K562 (cell line): ENCODE results near the gene FAM20B. TPM values are rescaled to one million over a fixed set of nuclear protein-coding genes. Genes with fewer than 3 reads are reported as not detected.

Experiments
- CHD7 ChIP-seq: fragments of 200-600 bp; sonication (generic); IDR thresholded peaks from one replicate; pipeline ENCODE4 v1.6.1; 2012; ENCODE audit warnings: mild to moderate bottlenecking, low read depth, low read length, inconsistent platforms
- FOXK2 ChIP-seq, 2 experiments: fragments of 450-650 bp; IDR thresholded peaks in 1 of 2; conservative IDR thresholded peaks in 1 of 2; 2 replicates each; pipeline ENCODE4 v1.6.1; 2016; ENCODE audit warnings: low read depth in 2 of 2, mild to moderate bottlenecking in 1 of 2
- KHSRP ChIP-seq: fragments of 450-650 bp; IDR thresholded peaks from 2 replicates; pipeline ENCODE4 v1.6.1; 2017
- MAFF ChIP-seq: IDR thresholded peaks from 2 replicates; pipeline ENCODE4 v1.6.1; 2012; ENCODE audit warnings: low read length, improper control_type of control experiment
- RAD21 ChIP-seq, 2 experiments: fragments of 250-450 bp in 1 of 2; fragments of 450-650 bp in 1 of 2; sonication (Bioruptor Pico) in 1 of 2; formaldehyde crosslinking in 1 of 2; IDR thresholded peaks in 1 of 2; conservative IDR thresholded peaks in 1 of 2; 2 replicates each; pipeline versions ENCODE4 v1.4.0 to v1.8.0; 2020 to 2022; ENCODE audit warnings: mild to moderate bottlenecking in 2 of 2, moderate library complexity in 1 of 2
- ZNF165 ChIP-seq: fragments of 250-450 bp; sonication (Bioruptor Pico); IDR thresholded peaks from 2 replicates; pipeline ENCODE4 v1.4.0; 2020; ENCODE audit warnings: borderline replicate concordance
- ZNF274 ChIP-seq: IDR thresholded peaks from 2 replicates; pipeline ENCODE4 v1.6.1; 2011; ENCODE audit warnings: low read depth, mild to moderate bottlenecking, low read length, moderate library complexity, borderline replicate concordance
- polyA plus RNA-seq, 8 experiments: library from polyadenylated mRNA; depleted of rRNA in 4 of 8; stranded (reverse) in 5 of 8; unstranded in 3 of 8; fragments of >200 nt; fragmentation: Nextera tagmentation in 2 of 8; fragmentation: Illumina TruSeq in 1 of 8; extraction: Ambion mirVana in 2 of 8; extraction: Trizol in 1 of 8; gene quantifications; 2 replicates each; pipeline versions ENCODE4 v1.2.1 to v1.2.3, GENCODE V29; 2011 to 2014; ENCODE audit warnings: inconsistent platforms in 1 of 8, missing spikeins in 1 of 8
- total RNA-seq, 7 experiments: library from RNA; depleted of rRNA in 6 of 7; stranded (reverse); fragments of >200 nt in 6 of 7; fragmentation: Illumina TruSeq in 2 of 7; extraction: Trizol in 2 of 7; gene quantifications; 2 replicates each; pipeline versions ENCODE4 v1.2.1 to v1.2.3, GENCODE V29; 2011 to 2021; ENCODE audit warnings: low replicate concordance in 1 of 7

The FAM20B gene
- total and polyA plus RNA-seq, 9 of the 15 experiments (the other 6 are each of a cell fraction or from before 2014, with no cell fraction given), result 7.2 to 67.5 (median 42.9) TPM

- TF ChIP-seq CHD7 (no peak), FOXK2 (conservative IDR thresholded peaks at IDR 0.05 in 1 of 2, IDR thresholded peaks at IDR 0.05 in 1 of 2; ENCODE audit: low read depth in 2 of 2) (no peak), KHSRP (no peak), ZNF165 (CRISPR knock-in tag) (no peak), RAD21 (CRISPR knock-in tag; conservative IDR thresholded peaks at IDR 0.05 in 1 of 2, IDR thresholded peaks at IDR 0.05 in 1 of 2) (no peak), ZNF274 (no peak), MAFF (no peak)
Measured at GRCh38 chr1:179077396-179077795, 51.7 kb downstream of the FAM20B start (continued).
